ENCODE data around the gene ABCB9.
"Not testable (repeated sequence)": the region's sequence is repeated elsewhere in the genome, so short reads cannot be mapped to it uniquely, and the experiment has no call there.

Gene ABCB9
- 7.1 to 14.2 (median 8.1) reads per million in 4 donors for total RNA-seq

DNA sequence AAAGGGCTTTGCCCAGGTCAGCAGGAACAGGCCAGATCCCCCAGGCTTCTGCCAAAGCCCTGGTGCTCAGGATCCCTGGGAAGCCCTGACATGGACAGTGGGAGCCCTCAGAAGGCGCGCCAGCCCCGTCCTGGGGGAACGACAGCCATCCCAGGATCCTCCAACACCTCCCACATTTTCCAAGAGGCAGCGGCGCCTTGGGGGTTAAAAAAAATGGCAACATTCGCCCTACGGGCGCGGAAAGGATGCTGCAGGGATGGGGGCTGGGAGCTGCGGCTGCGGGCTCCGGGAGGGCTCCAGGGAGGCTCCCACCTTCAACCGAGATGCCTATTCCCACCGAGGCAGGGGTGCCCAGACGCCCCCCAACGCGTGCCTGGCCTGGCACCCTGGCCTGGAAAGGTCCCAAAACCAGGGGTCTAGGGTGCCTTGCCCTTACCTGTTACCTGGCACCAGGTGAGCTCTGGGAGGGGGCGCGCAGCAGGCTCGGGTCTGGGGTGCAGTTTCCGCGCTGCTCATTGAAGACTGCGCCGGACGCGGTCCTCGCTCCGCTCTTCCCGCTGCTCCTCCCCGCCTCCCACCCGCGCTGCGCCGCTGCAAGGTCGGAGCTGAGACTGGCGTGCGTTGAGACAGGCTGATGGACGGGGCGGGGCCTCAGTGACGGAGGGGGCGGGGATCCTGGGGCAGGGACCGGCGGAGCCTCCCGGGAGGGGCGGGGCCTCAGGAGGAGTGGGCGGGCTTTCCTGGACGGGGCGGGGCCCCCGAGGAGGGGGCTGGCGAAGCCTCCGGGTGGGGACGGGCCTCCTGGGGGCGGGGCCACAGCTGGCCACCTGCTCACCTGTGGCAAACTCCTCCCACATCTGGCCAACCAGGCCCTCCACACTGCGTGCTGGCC is at the start of gene ABCB9:
Gene ABCB9, minus strand, starts transcription at position 613 of the 892 bp plus-strand sequence. CDS start 6,228 bp downstream, outside the sequence.
- DNase-seq: peak; percentile 90 to 97 (median 94)

GRCh38 chr12:123014473-123014872 is 48.2 kb upstream of the ABCB9 start:
- DNase-seq: not testable (repeated sequence)

GRCh38 chr12:123013185-123014095 is 47.2 kb upstream of the ABCB9 start:
- no peak for DNase-seq

- DNase-seq: no peak
These were observed 45.4 kb upstream of the ABCB9 start for GRCh38 chr12:123011701-123012100.

- no peak for DNase-seq
These were observed 44.4 kb upstream of the ABCB9 start for GRCh38 chr12:123010681-123011080.

GRCh38 chr12:123010110-123010509 is 43.8 kb upstream of the ABCB9 start:
- DNase-seq: no peak

DNA sequence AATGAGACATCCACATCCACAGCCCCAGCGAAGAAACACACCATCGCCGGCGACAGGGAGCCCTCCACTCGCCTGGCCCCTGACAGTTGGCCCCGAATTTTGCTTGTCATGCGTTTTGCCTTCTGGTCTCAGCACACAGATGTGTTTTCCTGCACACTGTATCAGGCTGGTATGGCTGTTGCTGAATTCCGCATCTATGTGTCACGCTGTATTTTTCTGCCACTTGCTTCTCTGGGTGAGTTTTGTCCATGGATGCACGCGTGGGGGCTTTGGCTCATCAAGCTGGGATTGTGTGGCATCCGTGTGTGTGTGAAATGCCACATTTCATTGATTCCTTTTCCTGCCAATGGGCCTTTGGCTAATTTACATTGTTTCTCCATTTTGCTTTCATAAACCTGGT is 40.7 kb upstream of the ABCB9 start:
- no peak for DNase-seq

DNA sequence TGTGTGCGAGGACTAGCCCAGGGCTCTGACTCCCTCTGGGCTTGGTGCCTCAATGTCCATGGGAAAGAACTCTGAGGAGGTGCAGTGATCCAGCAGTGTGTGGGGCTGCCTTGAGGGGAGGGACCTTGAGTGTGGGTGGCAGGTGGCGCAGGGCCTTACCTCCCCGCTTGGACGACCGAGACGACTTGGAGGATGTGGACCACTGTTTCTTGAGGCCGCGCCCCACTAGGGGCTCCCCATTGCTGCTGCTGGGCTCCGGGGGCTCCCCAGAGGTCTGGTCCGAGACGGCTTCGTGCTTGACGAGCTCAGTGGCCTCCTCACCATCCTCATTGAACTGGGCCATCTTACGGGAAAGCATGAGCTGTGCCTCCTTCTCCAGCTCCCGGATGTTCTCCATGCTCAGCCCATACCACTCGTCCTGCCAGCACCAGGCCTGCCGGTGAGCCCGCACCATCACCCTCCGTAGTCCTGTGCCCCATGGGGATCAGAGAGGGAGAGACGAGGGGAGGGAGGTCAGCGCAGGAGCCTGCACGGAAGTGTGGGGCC is 38.9 kb upstream of the ABCB9 start:
- no peak for DNase-seq

DNA sequence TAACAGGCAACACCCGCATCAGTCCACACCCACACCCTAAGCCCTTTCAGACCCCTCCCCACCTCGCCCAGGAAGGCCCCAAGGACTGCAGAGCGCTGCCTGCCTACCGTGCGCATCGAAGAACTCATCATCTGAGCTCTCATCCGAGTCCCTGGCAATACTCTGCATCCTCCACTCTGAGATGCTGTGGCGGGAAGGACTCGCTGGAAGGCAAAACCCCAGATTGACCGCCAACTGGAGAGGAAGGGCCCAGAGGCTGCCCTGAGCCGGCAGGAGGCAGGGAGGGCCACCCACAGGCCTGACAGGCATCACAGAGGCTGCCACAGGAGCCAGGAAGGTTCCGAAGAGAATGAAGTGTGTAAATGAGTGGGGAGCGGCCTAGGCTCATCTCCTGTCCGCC is 38.0 kb upstream of the ABCB9 start:
- no peak for DNase-seq

DNA sequence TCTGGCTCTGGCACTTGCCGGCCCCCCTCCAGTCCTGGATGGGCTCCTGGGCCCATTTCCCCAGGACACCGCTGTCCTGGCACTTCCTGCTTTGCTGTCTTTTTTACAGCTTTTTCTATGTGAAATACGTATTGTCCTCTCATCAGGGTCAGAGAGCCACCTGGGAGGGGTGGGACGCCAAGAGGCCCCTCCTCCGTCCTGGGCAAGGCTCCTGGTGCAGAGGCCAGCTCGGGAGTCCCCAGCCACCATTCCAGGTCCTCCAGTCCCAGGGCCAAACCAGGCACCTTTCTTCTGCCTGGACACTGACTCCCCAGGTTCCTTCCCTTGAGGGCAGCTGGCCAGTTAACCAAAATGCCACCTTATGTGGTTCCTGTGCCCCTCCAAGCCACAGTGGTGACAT is 37.0 kb upstream of the ABCB9 start:
- no peak for DNase-seq

DNA sequence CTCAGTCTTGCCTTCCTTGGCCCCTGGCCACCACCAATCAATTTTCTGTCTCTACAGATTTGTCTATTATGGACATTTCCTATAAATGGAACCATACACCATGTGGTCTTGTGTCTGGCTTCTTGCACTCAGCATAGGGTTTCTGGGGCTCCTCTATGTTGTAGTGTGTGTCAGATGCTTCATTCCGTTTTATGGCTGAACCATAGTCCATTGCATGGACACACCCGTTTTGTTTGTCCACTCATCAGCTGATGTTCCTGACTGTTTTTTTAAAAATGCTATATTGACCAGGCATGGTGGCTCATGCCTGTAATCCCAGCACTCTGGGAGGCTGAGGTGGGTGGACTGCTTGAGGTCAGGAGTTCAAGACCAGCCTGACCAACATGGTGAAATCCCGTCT is 35.2 kb upstream of the ABCB9 start:
- no peak for DNase-seq

GRCh38 chr12:123000578-123000977 is 34.3 kb upstream of the ABCB9 start:
- no peak for DNase-seq

DNA sequence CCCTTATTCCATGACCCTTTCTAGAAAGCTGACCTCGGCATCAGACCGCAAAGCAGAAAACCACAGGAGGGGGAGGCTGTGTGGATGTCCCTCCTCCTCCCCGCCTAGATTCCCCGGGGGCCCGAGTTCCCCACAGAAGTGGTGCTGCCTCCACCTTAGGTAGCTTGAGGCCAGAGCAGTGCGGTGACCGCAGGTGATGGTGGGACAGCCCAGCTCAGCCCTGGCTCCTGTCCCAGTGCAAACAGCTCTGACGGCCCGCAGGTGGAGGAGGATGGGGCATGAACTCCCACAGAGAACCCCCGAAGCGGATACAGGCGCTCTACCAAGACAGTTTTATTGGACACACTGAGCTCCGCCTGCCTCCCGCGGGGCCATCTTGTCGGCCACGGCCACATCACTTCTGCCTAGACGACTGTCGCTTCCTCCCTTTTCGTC is 33.7 kb upstream of the ABCB9 start:
- DNase-seq: no peak

GRCh38 chr12:122999196-122999946 is 33.1 kb upstream of the ABCB9 start:
- DNase-seq: no peak

DNA sequence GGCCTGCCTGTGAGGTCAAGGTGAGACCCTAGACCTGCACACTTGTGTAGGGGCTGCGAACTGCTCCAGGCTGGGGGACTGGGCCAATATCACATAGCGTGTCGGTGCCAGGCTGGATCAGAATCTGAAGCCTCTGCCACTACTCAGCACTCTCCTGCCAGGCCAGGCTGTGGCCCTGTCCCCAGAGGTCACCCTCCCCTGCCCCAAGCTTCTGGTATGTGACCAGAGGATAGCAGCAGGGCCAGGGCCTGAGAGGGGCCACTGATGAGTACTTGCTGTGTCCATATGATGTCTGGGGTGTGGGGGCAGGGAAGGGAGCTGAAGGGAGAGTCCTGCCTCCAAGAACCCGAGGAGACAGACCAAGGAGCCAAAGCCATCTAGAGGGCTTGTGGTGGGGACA is 32.1 kb upstream of the ABCB9 start:
- DNase-seq: no peak

DNA sequence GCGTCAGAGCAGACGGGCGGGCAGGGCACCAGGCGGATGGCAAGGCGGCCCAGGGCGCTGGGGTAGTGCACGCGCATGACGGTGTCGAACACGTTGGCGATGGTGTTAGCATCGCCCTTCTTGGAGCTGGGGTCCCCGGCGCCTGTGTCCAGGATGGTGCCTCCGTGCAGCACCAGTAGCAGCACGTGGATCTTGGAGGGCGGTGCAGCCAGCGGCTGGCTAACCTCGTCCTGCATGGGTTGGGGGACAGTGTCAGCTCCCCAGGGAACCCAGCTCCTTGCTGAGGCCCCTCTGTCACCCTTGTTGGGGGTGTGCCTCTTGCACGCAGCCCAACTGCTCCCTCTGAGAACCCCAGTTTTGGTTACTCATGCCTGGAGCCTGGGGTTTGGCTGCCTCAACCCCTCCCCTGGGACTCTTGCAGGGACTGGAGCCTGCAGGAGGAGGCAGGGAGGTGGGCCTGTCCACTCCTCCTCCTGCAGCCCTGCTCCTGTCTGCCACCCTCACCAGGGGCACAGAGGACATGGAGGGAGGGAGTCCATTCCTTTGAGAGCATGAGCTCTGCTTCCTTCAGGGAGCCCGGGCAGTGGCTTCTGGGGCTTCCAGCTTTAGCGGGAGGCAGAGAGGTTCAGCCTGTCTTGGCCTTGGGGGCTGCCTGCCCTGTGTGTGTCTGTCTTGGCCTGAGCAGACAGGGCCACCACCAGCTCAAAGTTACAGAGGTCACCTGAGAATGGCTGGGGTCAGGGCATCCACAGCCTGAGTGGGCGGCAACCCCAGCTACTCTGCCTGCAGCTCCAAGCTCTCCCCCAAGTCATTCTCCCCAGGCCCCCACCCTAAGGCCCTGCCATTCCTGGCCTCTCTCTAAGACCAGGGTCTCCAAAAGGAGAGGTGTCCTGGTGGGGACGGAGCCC is 31.3 kb upstream of the ABCB9 start:
- DNase-seq: no peak

- DNase-seq: no peak
These were observed 30.5 kb upstream of the ABCB9 start for GRCh38 chr12:122996621-122997342.

GRCh38 chr12:122996188-122996601 is 29.9 kb upstream of the ABCB9 start:
- DNase-seq: no peak

GRCh38 chr12:122995503-122996187 is 29.4 kb upstream of the ABCB9 start:
- DNase-seq: no peak
